Aorta (tissue), 5 donors: ENCODE results near the gene TIAM1. TPM values are rescaled to one million over a fixed set of nuclear protein-coding genes. Genes with fewer than 3 reads are reported as not detected.

Experiments used
- ATAC-seq: fragments of 200-7000 bp; cut with Tn5 transposase; one replicate; pipeline ENCODE4 v1.9.1; 2022; ENCODE audit warnings: moderate library complexity; ENCODE audit not compliant: low FRiP score
- DNase-seq, 2 donors: peaks; one replicate each; pipeline ENCODE4 v3.0.0-alpha.2; 2020
- H3K27ac ChIP-seq, 2 donors: one replicate each; pipeline ENCODE4 v1.5.1; 2013; ENCODE audit warnings: low read length in 2 of 2, mild to moderate bottlenecking in 2 of 2, moderate library complexity in 2 of 2, control low read depth in 1 of 2, inconsistent platforms in 1 of 2, low read depth in 1 of 2
- H3K27me3 ChIP-seq, 2 donors: one replicate each; pipeline ENCODE4 v1.6.1; 2013; ENCODE audit warnings: control low read depth in 1 of 2, low read length in 1 of 2, mild to moderate bottlenecking in 1 of 2, moderate library complexity in 1 of 2; ENCODE audit not compliant: insufficient read depth in 2 of 2, control insufficient read depth in 1 of 2
- H3K36me3 ChIP-seq, 2 donors: one replicate each; pipeline ENCODE4 v1.6.1; 2013; ENCODE audit warnings: control low read depth in 1 of 2, low read length in 1 of 2, mild to moderate bottlenecking in 1 of 2; ENCODE audit not compliant: insufficient read depth in 2 of 2, control insufficient read depth in 1 of 2
- H3K4me1 ChIP-seq, 2 donors: one replicate each; pipeline ENCODE4 v1.6.1; 2013; ENCODE audit warnings: low read length in 2 of 2, control low read depth in 1 of 2, mild to moderate bottlenecking in 1 of 2, moderate library complexity in 1 of 2; ENCODE audit not compliant: insufficient read depth in 2 of 2, control insufficient read depth in 1 of 2
- H3K4me3 ChIP-seq, 2 donors: one replicate each; pipeline ENCODE4 v1.5.1; 2013; ENCODE audit warnings: low read length in 2 of 2, control low read depth in 1 of 2, mild to moderate bottlenecking in 1 of 2
- H3K9me3 ChIP-seq: one replicate; pipeline ENCODE4 v1.6.1; 2013; ENCODE audit warnings: mild to moderate bottlenecking, low read length; ENCODE audit not compliant: control insufficient read depth
- WGBS, 2 donors: extraction: QIAGEN DNeasy Blood & Tissue Kit; methylation state at CpG; one replicate each; pipeline ENCODE4 v1.1.7; 2013; 5-methylcytosine and 5-hydroxymethylcytosine counted together
- intact Hi-C, 2 donors: fragments of 100-400 bp; cut with DNase I; formaldehyde crosslinking; loops; one replicate each; pipeline versions ENCODE4 v1.14.2 to v1.15.0; 2022
- polyA plus RNA-seq, 2 donors: library from polyadenylated mRNA; stranded (reverse); fragments of 200-250 nt; gene quantifications; one replicate each; pipeline ENCODE4 v1.2.3, GENCODE V29; 2013
- total RNA-seq, 2 donors: library from RNA; stranded (reverse); fragmentation: NEBNext Ultra II Directional; extraction: Animal tissue kit (Norgen Biotek cat#: 25700); gene quantifications; one replicate each; pipeline ENCODE4 v1.2.1, GENCODE V29; 2021
- donor health status: healthy with polysubstance abuse.
- donor health status: Bipolar disorder and iron deficiency.
- donor health status: DM: no; HTN: no; CAD: no.
- donor health status: DM: no; HTN: no; CAD: no.
- donor health status: DM: yes; HTN: yes; CAD: no.

Gene TIAM1
- total and polyA plus RNA-seq, 4 donors: 0.50 to 15.8 (median 12.9) TPM; not detected in 1

- 82 to 88% methylated on average over 3 of the region's 3 CpGs for WGBS, 2 donors
- intact Hi-C loops: no loop called here
- ATAC-seq (no peak), DNase-seq (no peak)
- Histone ChIP-seq H3K9me3 (peaks cover 2% of the 10 kb centered on the region), H3K4me1 (no peaks in the 10 kb centered on the region), H3K27me3 (no peaks in the 10 kb centered on the region), H3K4me3 (no peak overlapping the region), H3K27ac (no peak overlapping the region), H3K36me3 (no peaks in the 10 kb centered on the region)
These were observed 55.9 kb downstream of the TIAM1 start for GRCh38 chr21:31288191-31288590.

- intact Hi-C loops: no loop called here
- Histone ChIP-seq H3K4me3 (no peak overlapping the region), H3K9me3 (peaks cover 2% of the 10 kb centered on the region), H3K4me1 (no peaks in the 10 kb centered on the region), H3K27me3 (no peaks in the 10 kb centered on the region), H3K27ac (no peak overlapping the region), H3K36me3 (no peaks in the 10 kb centered on the region)
- ATAC-seq (no peak), DNase-seq (no peak)
- WGBS, 2 donors: 84 to 86% methylated on average over 2 of the region's 2 CpGs
These were observed 56.9 kb downstream of the TIAM1 start for GRCh38 chr21:31287201-31287600.

GRCh38 chr21:31286621-31287020, 57.4 kb downstream of the TIAM1 start:
- H3K27me3 ChIP-seq: no peaks in the 10 kb centered on the region
- WGBS, 2 donors: 92 to 100% methylated on average over 1 of the region's 1 CpG
- H3K4me3 ChIP-seq: no peak overlapping the region
- intact Hi-C loops: no loop called here
- DNase-seq (no peak), ATAC-seq (no peak)
- H3K27ac ChIP-seq: no peak overlapping the region
- H3K36me3 ChIP-seq: no peaks in the 10 kb centered on the region
- H3K4me1 ChIP-seq: no peaks in the 10 kb centered on the region
- H3K9me3 ChIP-seq: peaks cover 2% of the 10 kb centered on the region

GRCh38 chr21:31284797-31285397, 59.2 kb downstream of the TIAM1 start:
- Histone ChIP-seq H3K4me1 (no peaks in the 10 kb centered on the region), H3K27me3 (no peaks in the 10 kb centered on the region), H3K36me3 (no peaks in the 10 kb centered on the region), H3K4me3 (no peak overlapping the region), H3K9me3 (peaks cover 2% of the 10 kb centered on the region), H3K27ac (no peak overlapping the region)
- 76 to 92% methylated on average over 5 of the region's 5 CpGs for WGBS, 2 donors
- ATAC-seq: no peak
- intact Hi-C loops: no loop called here
- peak in 1 of 2 donors; percentile 54 for DNase-seq

GRCh38 chr21:31283025-31283424, 61.0 kb downstream of the TIAM1 start:
- intact Hi-C loops: no loop called here
- DNase-seq (no peak), ATAC-seq (no peak)
- Histone ChIP-seq H3K27ac (no peak overlapping the region), H3K27me3 (no peaks in the 10 kb centered on the region), H3K4me1 (no peaks in the 10 kb centered on the region), H3K9me3 (no peaks in the 10 kb centered on the region), H3K4me3 (no peak overlapping the region), H3K36me3 (no peaks in the 10 kb centered on the region)
- WGBS, 2 donors: 51 to 59% methylated on average over 3 of the region's 3 CpGs

GRCh38 chr21:31282095-31282709, 61.9 kb downstream of the TIAM1 start:
- no peaks in the 10 kb centered on the region for H3K36me3 ChIP-seq
- H3K9me3 ChIP-seq: no peaks in the 10 kb centered on the region
- H3K4me1 ChIP-seq: no peaks in the 10 kb centered on the region
- no peak overlapping the region for H3K4me3 ChIP-seq
- no peak overlapping the region for H3K27ac ChIP-seq
- intact Hi-C loops: no loop called here
- ATAC-seq (peak; percentile 69), DNase-seq (no peak)
- no peaks in the 10 kb centered on the region for H3K27me3 ChIP-seq
- WGBS, 2 donors: 60 to 67% methylated on average over 9 of the region's 9 CpGs

- Histone ChIP-seq H3K4me3 (no peak overlapping the region), H3K36me3 (no peaks in the 10 kb centered on the region), H3K9me3 (no peaks in the 10 kb centered on the region), H3K27me3 (no peaks in the 10 kb centered on the region), H3K4me1 (no peaks in the 10 kb centered on the region), H3K27ac (no peak overlapping the region)
- no peak for DNase-seq
- intact Hi-C loops: no loop called here
- no peak for ATAC-seq
- 92 to 95% methylated on average over 1 of the region's 1 CpG for WGBS, 2 donors
These were observed 62.5 kb downstream of the TIAM1 start for GRCh38 chr21:31281561-31281960.

- Histone ChIP-seq H3K4me3 (no peak overlapping the region), H3K27me3 (no peaks in the 10 kb centered on the region), H3K9me3 (no peaks in the 10 kb centered on the region), H3K4me1 (no peaks in the 10 kb centered on the region), H3K27ac (no peak overlapping the region), H3K36me3 (no peaks in the 10 kb centered on the region)
- DNase-seq: no peak
- intact Hi-C loops: no loop called here
- ATAC-seq: no peak
- 76 to 79% methylated on average over 9 of the region's 9 CpGs for WGBS, 2 donors
These were observed 64.1 kb downstream of the TIAM1 start for GRCh38 chr21:31279986-31280385.

- Histone ChIP-seq H3K36me3 (no peaks in the 10 kb centered on the region), H3K27ac (no peak overlapping the region), H3K4me1 (no peaks in the 10 kb centered on the region), H3K9me3 (no peaks in the 10 kb centered on the region), H3K4me3 (no peak overlapping the region), H3K27me3 (no peaks in the 10 kb centered on the region)
- intact Hi-C loops: no loop called here
- ATAC-seq: no peak
- WGBS, 2 donors: 88 to 92% methylated on average over 8 of the region's 8 CpGs
- DNase-seq: no peak
These were observed 64.8 kb downstream of the TIAM1 start for GRCh38 chr21:31279214-31279613.
